ENCODE data around the gene GATAD1.

DNA sequence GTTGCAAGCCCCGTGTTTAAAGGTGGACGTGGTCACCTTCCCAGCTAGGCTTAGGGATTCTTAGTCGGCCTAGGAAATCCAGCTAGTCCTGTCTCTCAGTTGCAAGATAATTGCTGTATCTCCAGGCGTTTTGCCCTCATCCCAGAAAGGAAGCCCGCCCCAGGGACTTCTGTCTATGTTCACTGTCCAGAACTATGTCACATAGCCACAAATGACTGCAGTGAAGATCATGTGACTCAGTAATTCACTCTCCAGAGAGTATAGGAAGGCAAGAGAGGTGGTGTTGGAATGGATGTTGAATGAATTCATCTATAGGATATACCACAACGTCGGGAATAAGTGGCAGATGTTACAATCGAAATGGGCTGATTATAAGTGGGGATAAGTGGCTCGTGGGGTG is 30.8 kb downstream of the GATAD1 start:
- TF ChIP-seq EZH2 (IDR thresholded peaks at IDR 0.05): no peak
- no peak for TF ChIP-seq POLR2AphosphoS5 (IDR thresholded peaks at IDR 0.05; ENCODE audit: borderline replicate concordance, low read depth, low read length)
- TF ChIP-seq FOXP2 (optimal IDR thresholded peaks at IDR 0.05; ENCODE audit: control extremely low read depth, extremely low read length, insufficient read depth): no peak

Data from SK-N-MC (cell line).